HepG2 (cell line): Measurements from ENCODE around the gene CS. TPM values are rescaled to one million over a fixed set of nuclear protein-coding genes. Genes with fewer than 3 reads are reported as not detected.

Experiments
- NFIC ChIP-seq: IDR thresholded peaks from 2 replicates; pipeline ENCODE4 v1.6.1; 2012; ENCODE audit warnings: mild to moderate bottlenecking, low read length, inconsistent platforms
- PITX1 ChIP-seq: sonication (generic); formaldehyde crosslinking; IDR thresholded peaks from 2 replicates; pipeline ENCODE4 v1.5.1; 2020; ENCODE audit warnings: mild to moderate bottlenecking, missing genetic modification reagents
- ZBTB43 ChIP-seq: sonication (generic); formaldehyde crosslinking; conservative IDR thresholded peaks from 2 replicates; pipeline ENCODE4 v1.4.0; 2020; ENCODE audit warnings: missing genetic modification reagents
- ZGPAT ChIP-seq: IDR thresholded peaks from 2 replicates; pipeline ENCODE4 v1.6.1; 2016; ENCODE audit warnings: mild to moderate bottlenecking
- ZNF350 ChIP-seq: sonication (generic); formaldehyde crosslinking; IDR thresholded peaks from 2 replicates; pipeline ENCODE4 v1.4.0; 2020; ENCODE audit warnings: mild to moderate bottlenecking, low read depth, missing genetic modification reagents, borderline replicate concordance
- ZNF547 ChIP-seq: sonication (generic); formaldehyde crosslinking; IDR thresholded peaks from 2 replicates; pipeline ENCODE4 v1.5.1; 2020; ENCODE audit warnings: mild to moderate bottlenecking, missing genetic modification reagents
- ZNF687 ChIP-seq: sonication (generic); formaldehyde crosslinking; IDR thresholded peaks from 2 replicates; pipeline ENCODE4 v1.5.1; 2020; ENCODE audit warnings: mild to moderate bottlenecking, missing genetic modification reagents, moderate library complexity
- ZNF773 ChIP-seq: sonication (generic); formaldehyde crosslinking; IDR thresholded peaks from 2 replicates; pipeline ENCODE4 v1.4.0; 2020; ENCODE audit warnings: missing genetic modification reagents, borderline replicate concordance
- polyA plus RNA-seq, 8 experiments: library from polyadenylated mRNA; depleted of rRNA in 3 of 8; stranded (reverse) in 7 of 8; unstranded in 1 of 8; fragments of >200 nt; fragmentation: Illumina TruSeq in 4 of 8; extraction: Trizol in 4 of 8; gene quantifications; 2 replicates each; pipeline versions ENCODE4 v1.2.1 to v1.2.3, GENCODE V29; 2011 to 2016; ENCODE audit warnings: low read depth in 4 of 8, missing spikeins in 1 of 8, mixed read lengths in 1 of 8; ENCODE audit not compliant: insufficient read depth in 1 of 8
- total RNA-seq, 5 experiments: library from RNA; depleted of rRNA; stranded (reverse); fragments of >200 nt; fragmentation: Illumina TruSeq; extraction: Trizol; gene quantifications; 2 replicates each; pipeline ENCODE4 v1.2.3, GENCODE V29; 2016; ENCODE audit warnings: low read depth in 1 of 5

Gene CS
- total and polyA plus RNA-seq, 2 of the 13 experiments (the other 11 are each of a cell fraction or from before 2014, with no cell fraction given) = 173 to 175 TPM

- TF ChIP-seq ZNF350 (peak; percentile 72; the same call in 1 of the 2 replicates), PITX1 (CRISPR knock-in tag) (peak; percentile 74), ZNF687 (CRISPR knock-in tag) (peak; percentile 94), ZBTB43 (CRISPR knock-in tag) (0 out of 2 replicates have a peak, but pooled peaks have one; percentile 40), NFIC (no peak), ZNF773 (no peak), ZGPAT (CRISPR knock-in tag) (peak; percentile 87), ZNF547 (no peak)
These were observed 75.9 kb downstream of the CS start, which contains the start of gene NABP2 (continued) for GRCh38 chr12:56224102-56224701.
